HG03280 (cell line): ENCODE measurements around the gene ZFP90.

ENCODE experiments used
- ATAC-seq: cut with Tn5 transposase; IDR thresholded peaks from one replicate; pipeline ENCODE4 v1.9.1; 2021; ENCODE audit warnings: mild to moderate bottlenecking, moderate library complexity; ENCODE audit not compliant: unreplicated experiment

ZFP90 gene

DNA sequence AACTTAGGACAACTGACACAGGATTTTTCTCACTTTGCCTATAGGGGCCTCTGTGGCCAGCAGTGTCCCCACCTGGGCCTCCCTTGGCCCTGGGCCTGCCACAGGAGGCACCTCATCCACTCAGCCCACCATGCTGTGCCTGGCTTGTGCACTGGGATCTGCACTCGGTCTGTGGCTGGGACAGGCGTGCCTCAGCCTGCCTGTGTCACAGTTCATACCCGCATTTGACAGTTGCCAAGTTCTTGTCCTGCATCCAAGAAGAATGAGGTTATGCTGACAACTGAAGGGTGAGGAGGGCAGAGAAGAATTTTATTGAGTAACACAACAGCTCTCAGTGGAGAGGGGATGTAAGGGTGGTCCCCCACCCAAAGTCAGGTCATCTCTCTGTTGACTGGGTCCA, 36.0 kb downstream of the ZFP90 start:
- ATAC-seq = no peak

DNA sequence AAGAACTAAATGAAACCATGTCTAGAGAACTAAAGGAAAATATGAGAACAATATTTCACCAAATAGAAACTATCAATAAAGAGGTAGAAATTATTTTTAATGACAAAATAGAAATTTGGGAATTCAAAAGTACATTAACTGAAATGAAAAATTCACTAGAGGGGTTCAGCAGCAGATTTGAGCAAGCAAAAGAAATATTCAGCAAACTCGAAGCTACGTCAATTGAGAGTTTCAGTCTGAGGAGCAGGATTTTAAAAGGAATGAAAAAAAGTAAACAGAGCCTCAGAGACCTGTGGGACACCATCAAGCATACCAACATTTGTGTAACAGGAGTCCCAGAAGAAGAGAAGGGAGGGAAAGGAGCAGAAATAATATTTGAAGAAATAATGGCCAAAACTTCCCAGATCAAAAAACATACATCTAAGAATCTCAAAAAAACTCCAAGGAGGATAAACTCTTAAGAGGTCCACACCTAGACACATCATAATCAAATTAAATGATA, 38.3 kb downstream of the ZFP90 start:
- ATAC-seq = no peak

DNA sequence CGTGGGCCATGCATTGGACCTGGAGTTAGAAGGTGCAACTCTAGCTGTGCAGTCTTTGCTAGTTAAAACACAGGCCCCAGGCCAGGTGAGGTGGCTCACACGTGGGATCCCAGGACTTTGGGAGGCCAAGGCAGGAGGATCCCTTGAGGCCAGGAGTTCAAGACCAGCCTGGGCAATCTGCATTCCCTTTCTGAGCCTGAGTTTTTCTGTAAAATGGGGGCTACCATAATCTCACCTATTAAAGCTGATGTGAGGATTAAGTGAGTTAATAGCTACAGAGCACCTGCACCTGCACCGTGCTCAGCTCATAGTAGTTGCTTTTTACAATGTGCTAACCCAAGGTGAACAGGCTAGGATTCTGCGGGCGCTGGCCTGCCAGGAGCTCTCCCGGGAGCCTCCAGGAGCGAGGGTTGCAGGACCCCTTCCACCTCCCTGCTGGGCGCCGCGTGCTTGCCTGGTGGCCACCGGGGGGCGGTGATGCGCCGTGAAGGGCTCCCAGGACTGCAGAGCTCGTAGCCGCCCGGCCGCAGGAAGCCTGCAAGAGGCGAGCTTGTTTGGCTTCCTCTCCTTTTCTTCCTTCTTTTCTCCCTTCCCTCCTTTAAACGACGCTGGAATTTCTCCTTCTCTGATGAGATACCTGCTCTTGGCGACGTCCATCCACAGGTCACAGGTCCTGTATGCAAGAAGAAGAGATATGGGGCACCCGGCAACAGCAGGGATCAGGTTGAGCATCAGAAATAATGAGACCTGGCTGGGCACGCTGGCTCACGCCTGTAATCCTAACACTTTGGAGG, 51.3 kb downstream of the ZFP90 start:
- no peak for ATAC-seq

DNA sequence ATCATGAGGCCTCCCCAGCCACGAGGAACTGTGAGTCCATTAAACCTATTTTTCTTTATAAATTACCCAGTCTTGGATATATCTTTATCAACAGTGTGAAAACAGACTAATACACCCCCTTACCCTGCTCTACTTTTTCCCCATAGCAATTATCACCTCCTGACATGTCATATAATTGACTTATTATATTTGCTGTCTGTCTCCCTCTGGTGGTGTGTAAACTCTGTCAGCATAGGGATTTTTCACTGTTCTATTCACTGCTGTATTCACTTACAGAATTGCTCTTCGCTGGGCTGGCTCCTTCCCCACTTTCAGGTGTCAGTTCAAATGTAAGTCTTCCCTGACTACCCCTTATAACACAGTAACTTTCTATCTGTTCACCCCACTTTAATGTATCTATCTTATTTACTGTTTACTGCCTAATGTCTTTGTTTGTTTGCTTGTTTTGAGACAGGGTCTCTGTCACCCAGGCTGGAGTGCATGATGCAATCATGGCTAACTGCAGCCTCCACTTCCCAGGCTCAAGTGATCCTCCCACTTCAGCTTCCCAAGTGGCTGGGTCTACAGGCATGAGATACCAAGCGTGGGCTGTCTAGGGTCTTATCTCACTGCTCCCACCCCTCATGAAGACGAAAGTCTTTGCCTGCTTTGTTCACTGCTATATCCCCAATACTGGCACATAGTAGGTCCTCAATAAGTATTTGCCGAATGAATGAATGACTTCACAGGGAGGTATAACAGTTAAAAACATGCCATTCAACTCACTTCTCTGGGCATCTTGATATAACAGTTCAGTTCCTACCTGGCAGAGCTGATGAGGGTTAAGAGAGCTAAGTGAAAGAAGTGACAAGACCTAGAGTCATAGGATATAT, 53.6 kb downstream of the ZFP90 start:
- no peak for ATAC-seq

DNA sequence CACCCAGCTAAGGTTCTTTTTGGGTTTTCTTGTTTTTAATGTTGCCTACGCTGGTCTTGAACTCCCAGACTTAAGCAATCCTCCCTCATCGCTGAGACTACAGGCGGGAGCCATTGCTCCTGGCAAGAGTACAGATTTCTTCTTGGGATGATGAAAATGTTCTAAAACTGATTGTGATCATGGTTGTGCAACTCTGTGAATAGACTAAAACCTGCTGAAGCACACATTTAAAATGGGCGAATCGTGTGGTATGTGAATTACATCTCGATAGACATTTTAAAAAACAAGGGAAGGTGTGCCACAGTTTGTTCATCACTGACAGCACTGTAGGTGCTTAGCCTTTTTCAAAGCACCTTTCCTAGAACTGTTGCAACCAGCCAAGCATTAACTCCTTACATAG, 57.2 kb downstream of the ZFP90 start:
- ATAC-seq = no peak

DNA sequence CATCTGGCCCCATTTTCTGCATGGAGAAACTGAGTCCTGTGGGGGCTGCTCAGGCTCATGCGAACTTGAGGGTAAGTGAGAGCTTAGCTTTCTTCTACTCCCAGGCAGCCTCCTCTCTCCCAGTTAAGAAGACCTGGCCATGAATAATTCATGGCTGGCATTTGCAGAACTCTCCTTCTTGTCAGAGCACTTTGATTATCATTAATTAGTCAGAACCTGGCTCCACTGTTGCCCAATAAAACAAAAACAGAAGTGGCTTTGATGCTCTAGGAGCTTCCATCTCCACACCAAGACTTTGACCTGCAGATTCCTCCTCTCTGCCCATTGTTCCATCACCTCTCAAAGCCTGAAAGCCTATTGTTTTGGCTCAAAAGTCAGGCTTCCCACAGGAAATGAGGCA, 60.5 kb downstream of the ZFP90 start:
- ATAC-seq = no peak

DNA sequence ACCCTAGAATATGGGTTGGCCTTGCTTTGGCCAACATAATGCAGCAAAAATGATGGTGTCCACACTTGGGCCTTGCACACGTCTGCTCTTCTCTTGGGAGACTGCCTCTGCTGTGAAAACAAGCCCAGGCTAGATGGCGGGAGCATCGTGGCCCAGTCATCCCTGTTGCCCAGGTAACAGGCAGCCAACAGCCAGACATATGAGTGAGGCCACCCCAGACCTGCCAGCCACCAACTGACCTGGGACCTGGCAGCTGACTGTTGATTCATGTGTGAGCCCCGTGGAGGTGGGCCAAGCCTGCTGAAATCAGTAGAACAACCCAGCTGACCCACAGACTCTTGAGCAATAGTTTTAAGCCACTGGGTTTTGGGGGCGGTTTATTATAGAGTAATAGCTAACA, 66.7 kb downstream of the ZFP90 start:
- no peak for ATAC-seq

DNA sequence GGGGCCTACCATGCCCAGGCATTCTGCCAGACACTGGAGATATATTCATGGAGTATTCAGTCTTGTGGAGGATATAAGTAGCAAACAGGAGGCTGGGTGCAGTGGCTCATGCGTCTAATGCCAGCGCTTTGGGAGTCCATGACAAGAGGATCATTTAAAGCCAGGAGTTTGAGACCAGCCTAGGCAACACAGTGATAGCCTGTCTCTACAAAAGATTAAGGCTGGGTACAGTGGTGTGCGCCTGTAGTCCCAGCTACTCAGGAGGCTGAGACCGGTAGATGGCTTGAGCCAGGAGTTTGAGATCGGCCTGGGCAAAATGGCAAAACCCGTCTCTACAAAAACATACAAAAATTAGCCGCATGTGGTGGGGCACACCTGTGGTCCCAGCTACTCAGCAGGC, 68.4 kb downstream of the ZFP90 start:
- no peak for ATAC-seq

DNA sequence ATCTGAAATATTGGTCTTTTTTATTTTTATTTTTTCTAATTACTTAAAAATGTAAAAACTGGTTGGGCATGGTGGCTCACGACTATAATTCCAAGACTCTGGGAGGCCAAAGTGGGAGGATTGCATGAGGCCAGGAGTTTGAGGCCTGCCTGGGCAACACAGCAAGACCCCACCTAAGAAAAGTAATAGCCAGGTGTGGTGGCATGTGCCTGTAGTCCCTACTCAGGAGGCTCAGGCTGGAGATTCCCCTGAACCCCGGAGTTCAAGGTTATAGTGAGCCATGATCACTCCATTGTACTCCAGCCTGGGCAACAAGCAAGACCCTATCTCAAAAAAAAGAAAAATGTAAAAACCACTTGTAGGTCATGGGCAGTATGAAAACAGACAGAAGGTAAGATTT, 69.2 kb downstream of the ZFP90 start:
- no peak for ATAC-seq

DNA sequence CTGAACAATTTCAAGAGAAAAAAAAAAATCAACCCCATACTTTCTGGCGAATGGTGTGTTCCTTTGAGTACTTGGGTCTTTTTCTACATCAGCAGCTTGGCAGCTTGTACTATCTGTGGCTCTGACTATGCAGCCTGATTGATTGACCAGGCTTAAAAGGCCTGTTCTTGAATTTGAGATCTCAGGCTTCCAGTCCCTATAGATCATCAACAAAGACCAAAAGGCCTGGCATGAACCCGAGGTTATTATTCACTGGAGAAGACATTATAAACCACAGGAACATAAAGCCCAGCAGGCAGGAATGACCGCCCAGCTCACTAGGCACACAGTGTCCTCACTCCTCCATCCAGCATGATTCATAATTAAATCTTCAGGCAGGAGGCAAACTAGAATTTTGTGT, 73.9 kb downstream of the ZFP90 start:
- ATAC-seq = no peak

DNA sequence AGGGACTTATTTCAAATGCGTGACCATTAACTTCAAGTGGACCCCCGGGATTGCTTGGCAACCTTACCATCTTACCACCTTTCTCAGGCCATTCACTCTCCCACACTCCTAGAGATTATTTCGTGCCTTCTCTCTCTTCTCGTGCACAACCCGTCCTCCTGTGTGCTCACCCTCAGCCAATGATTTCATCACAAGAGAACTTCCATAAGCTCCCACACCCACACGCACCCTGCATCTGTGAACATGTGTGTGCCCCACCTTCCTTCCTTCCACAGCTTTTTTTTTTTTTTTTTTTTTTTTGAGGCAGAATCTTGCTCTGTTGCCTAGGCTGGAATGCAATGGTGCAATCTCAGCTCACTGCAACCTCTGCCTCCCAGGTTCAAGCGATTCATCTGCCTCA, 78.6 kb downstream of the ZFP90 start:
- ATAC-seq = no peak
